AG20443 (cell line): ENCODE data around the gene LSM3.

Experiments
- DNase-seq: peaks from one replicate; pipeline ENCODE4 v3.0.0; 2012; ENCODE audit warnings: low spot score, mixed read lengths

The LSM3 gene

GRCh38 chr3:14241716-14242115 lies 63.1 kb downstream of the LSM3 start:
- DNase-seq: no peak

GRCh38 chr3:14242490-14243311 lies 64.1 kb downstream of the LSM3 start:
- DNase-seq: no peak

- DNase-seq: no peak
These were observed 65.2 kb downstream of the LSM3 start for GRCh38 chr3:14243782-14244181.

- DNase-seq: no peak
These were observed 66.1 kb downstream of the LSM3 start for GRCh38 chr3:14244521-14245247.

- DNase-seq: no peak
These were observed 66.6 kb downstream of the LSM3 start for GRCh38 chr3:14245248-14245639.

GRCh38 chr3:14245822-14246221 lies 67.2 kb downstream of the LSM3 start:
- DNase-seq: no peak

GRCh38 chr3:14246414-14246813 lies 67.8 kb downstream of the LSM3 start:
- no peak for DNase-seq

- DNase-seq: no peak
These were observed 69.8 kb downstream of the LSM3 start for GRCh38 chr3:14248477-14248848.

- no peak for DNase-seq
These were observed 70.4 kb downstream of the LSM3 start for GRCh38 chr3:14248849-14249523.
